ENCODE measurements around the gene PTPRA.
A peak's percentile ranks its signal among the peaks of the same experiment; 100 is the strongest.

PTPRA gene

DNA sequence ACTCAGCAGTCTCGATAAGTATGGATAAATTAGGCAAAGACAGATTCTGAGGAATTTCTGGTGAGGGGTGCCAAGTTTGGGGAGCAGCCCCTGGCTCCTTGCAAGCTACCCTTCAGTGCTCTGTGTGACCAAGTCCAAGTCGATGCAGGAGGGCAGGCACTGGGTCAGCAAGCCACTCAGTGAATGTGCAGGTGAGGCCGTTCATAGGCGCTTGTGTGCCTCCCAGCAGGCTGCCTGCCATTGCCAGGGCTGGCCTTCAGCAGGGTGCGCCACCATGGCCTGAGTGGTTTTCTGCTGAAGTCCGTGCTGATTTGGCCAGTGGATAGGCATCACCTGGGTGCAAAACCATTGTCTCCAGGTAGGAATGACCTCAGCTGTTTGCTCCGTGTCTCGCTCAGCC lies 166.8 kb downstream of the PTPRA start:
- Histone ChIP-seq H3K27me3 (ENCODE audit: control insufficient read depth in 3 of 3, insufficient read depth in 3 of 3, low read depth in 1 of 3, low read length in 3 of 3) (no peaks in the 10 kb centered on the region), H2BK12ac (ENCODE audit: low read length) (no peak overlapping the region), H3K9me3 (replicated peaks in 1 of 2; ENCODE audit: control insufficient read depth in 2 of 2, insufficient read depth in 1 of 2, low read depth in 1 of 2, low read length in 2 of 2) (peaks cover 0 to 2% of the 10 kb centered on the region in 2 donors), H3K4me1 (ENCODE audit: control insufficient read depth in 2 of 2, insufficient read depth in 1 of 2, low read depth in 1 of 2, low read length in 2 of 2) (peaks cover 2 to 6% of the 10 kb centered on the region in 2 donors), H3K4me2 (ENCODE audit: insufficient read depth, low read length, poor library complexity, severe bottlenecking) (no peak overlapping the region), H4K8ac (ENCODE audit: low read depth, low read length) (no peak overlapping the region), H2BK15ac (ENCODE audit: low read length) (no peak overlapping the region), H2AK5ac (ENCODE audit: low read depth, low read length) (no peak overlapping the region), H3K4ac (ENCODE audit: low read length) (no peak overlapping the region), H4K91ac (ENCODE audit: low read depth, low read length, poor library complexity) (no peak overlapping the region), H2BK5ac (ENCODE audit: low read length) (no peak overlapping the region), H3K27ac (replicated peaks; ENCODE audit: low read length) (no peak overlapping the region), H3K14ac (ENCODE audit: low read length) (no peak overlapping the region), H3K23ac (ENCODE audit: low read depth, low read length, poor library complexity) (no peak overlapping the region), H3K79me1 (ENCODE audit: low read depth, low read length) (no peaks in the 10 kb centered on the region), H3K9ac (ENCODE audit: low read depth, low read length, poor library complexity) (no peak overlapping the region), H3K4me3 (ENCODE audit: low read length in 2 of 2) (no peak overlapping the region), H2BK120ac (ENCODE audit: low read depth, low read length) (no peak overlapping the region), H2AFZ (ENCODE audit: low read length) (no peak overlapping the region), H3K36me3 (replicated peaks in 1 of 2; ENCODE audit: control insufficient read depth in 2 of 2, insufficient read depth in 2 of 2, low read length in 2 of 2) (peaks cover 44 to 71% of the 10 kb centered on the region in 2 donors), H3K18ac (ENCODE audit: low read length) (no peak overlapping the region)
- WGBS, 2 donors (ENCODE audit: extremely low coverage in 2 of 2, insufficient read length in 2 of 2, insufficient replicate concordance in 1 of 2) = no CpG with 5 or more reads among the region's 8 CpGs
- no peak for DNase-seq (ENCODE audit: low spot score)

DNA sequence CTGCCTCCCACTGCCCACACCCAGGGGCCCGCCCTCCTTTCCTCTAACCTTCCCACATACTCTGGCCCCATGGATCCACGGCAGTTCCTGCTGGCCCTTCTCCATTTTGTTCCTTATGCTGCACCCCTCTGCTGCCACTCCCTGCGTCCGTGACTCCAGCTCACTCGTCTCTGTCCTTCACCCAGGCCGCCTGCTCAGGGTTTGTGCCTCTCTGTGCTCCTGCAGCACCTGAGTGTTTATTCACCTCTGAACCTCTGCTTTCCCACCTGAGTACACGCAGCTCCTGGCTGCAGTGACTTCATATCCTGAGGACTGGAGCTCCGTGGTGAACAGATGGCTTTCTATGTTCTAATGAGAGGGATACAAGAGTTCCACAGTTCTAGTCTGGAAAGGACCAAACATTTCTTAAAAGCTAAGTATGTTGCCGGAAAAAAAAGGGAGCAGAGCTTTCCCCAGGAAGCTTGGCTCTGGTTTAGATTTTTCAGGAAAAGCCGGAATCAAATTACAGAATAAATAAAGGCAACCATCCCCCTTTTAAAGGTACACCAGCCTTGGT lies 168.7 kb downstream of the PTPRA start:
- Histone ChIP-seq H3K9ac (ENCODE audit: low read depth, low read length, poor library complexity) (peak overlapping the region; percentile 53), H3K23ac (ENCODE audit: low read depth, low read length, poor library complexity) (no peak overlapping the region), H3K36me3 (replicated peaks in 1 of 2; ENCODE audit: control insufficient read depth in 2 of 2, insufficient read depth in 2 of 2, low read length in 2 of 2) (peaks cover 26 to 53% of the 10 kb centered on the region in 2 donors), H2AK5ac (ENCODE audit: low read depth, low read length) (no peak overlapping the region), H3K27me3 (ENCODE audit: control insufficient read depth in 3 of 3, insufficient read depth in 3 of 3, low read depth in 1 of 3, low read length in 3 of 3) (no peaks in the 10 kb centered on the region), H3K79me1 (ENCODE audit: low read depth, low read length) (peaks cover 3% of the 10 kb centered on the region), H2BK120ac (ENCODE audit: low read depth, low read length) (no peak overlapping the region), H3K18ac (ENCODE audit: low read length) (no peak overlapping the region), H3K4me2 (ENCODE audit: insufficient read depth, low read length, poor library complexity, severe bottlenecking) (no peak overlapping the region), H3K27ac (replicated peaks; ENCODE audit: low read length) (no peak overlapping the region), H2BK12ac (ENCODE audit: low read length) (no peak overlapping the region), H3K9me3 (replicated peaks in 1 of 2; ENCODE audit: control insufficient read depth in 2 of 2, insufficient read depth in 1 of 2, low read depth in 1 of 2, low read length in 2 of 2) (no peaks in the 10 kb centered on the region), H3K4me1 (ENCODE audit: control insufficient read depth in 2 of 2, insufficient read depth in 1 of 2, low read depth in 1 of 2, low read length in 2 of 2) (peaks cover 6 to 9% of the 10 kb centered on the region in 2 donors), H3K4me3 (ENCODE audit: low read length in 2 of 2) (peak overlapping the region in 1 of 2 donors; percentile 9), H2BK5ac (ENCODE audit: low read length) (no peak overlapping the region), H4K91ac (ENCODE audit: low read depth, low read length, poor library complexity) (no peak overlapping the region), H3K14ac (ENCODE audit: low read length) (peak overlapping the region; percentile 4), H2AFZ (ENCODE audit: low read length) (no peak overlapping the region), H2BK15ac (ENCODE audit: low read length) (no peak overlapping the region), H4K8ac (ENCODE audit: low read depth, low read length) (peak overlapping the region; percentile 29), H3K4ac (ENCODE audit: low read length) (no peak overlapping the region)
- no CpG with 5 or more reads among the region's 10 CpGs for WGBS, 2 donors (ENCODE audit: extremely low coverage in 2 of 2, insufficient read length in 2 of 2, insufficient replicate concordance in 1 of 2)
- DNase-seq (ENCODE audit: low spot score) = no peak

DNA sequence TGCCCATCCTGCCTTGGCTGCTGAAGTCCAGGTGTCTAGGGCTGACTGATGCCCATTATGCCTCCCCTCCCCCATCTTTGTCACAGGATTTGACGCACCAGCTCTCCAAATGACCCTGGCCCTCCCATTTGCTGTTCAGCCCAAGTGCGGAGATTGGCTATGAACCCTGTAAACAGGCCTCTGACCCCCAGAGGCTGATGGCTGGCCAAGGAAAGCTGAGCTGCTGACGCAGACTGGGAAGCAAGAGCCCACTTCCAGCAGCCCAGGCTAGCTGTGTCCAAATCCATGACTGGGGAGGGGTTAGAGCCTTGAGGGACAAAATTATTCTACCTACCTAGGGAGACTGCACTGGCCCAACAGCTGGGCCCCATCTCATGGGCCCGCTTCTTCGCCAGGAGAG lies 169.3 kb downstream of the PTPRA start:
- no CpG with 5 or more reads among the region's 5 CpGs for WGBS, 2 donors (ENCODE audit: extremely low coverage in 2 of 2, insufficient read length in 2 of 2, insufficient replicate concordance in 1 of 2)

DNA sequence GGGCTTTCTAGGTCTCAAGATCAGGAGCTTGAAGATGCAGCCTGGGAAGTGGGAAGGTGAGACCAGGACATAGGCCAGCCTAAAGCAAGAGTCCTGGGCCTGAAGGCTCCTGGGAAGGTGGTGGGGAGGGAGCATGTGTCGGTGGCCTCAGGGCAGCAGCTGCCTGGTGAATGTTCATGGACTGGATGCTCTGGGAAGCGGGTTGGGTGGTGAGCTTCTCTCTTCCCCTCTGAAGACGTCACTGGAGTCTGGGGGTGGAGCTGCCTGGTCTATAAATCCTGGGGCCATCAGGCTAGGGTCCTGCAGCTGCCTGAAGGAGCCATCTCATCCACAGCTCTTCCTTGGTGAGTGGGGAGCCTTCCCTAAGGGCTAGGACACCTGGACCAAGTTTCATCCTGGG lies 170.0 kb downstream of the PTPRA start, which contains the start of gene GNRH2:
TSS of gene GNRH2 (plus strand) at position 301 of the 400 bp plus-strand sequence. CDS start 793 bp downstream, outside the sequence.
- peak within 1 kb of the TSS; percentile 55 for H3K4ac ChIP-seq (ENCODE audit: low read length)
- H3K9ac ChIP-seq (ENCODE audit: low read depth, low read length, poor library complexity) = no peak within 1 kb of the TSS
- H3K4me3 ChIP-seq (ENCODE audit: low read length in 2 of 2) = no peak within 1 kb of the TSS
- no peak within 1 kb of the TSS for H3K27ac ChIP-seq (replicated peaks; ENCODE audit: low read length)
- H4K91ac ChIP-seq (ENCODE audit: low read depth, low read length, poor library complexity) = no peak within 1 kb of the TSS
- H3K4me2 ChIP-seq (ENCODE audit: insufficient read depth, low read length, poor library complexity, severe bottlenecking) = no peak within 1 kb of the TSS
- DNase-seq (ENCODE audit: low spot score) = no peak
- no peaks in the 10 kb centered on the region for H3K9me3 ChIP-seq (replicated peaks in 1 of 2; ENCODE audit: control insufficient read depth in 2 of 2, insufficient read depth in 1 of 2, low read depth in 1 of 2, low read length in 2 of 2)
- H4K8ac ChIP-seq (ENCODE audit: low read depth, low read length) = no peak within 1 kb of the TSS
- H3K79me1 ChIP-seq (ENCODE audit: low read depth, low read length) = peaks cover 3% of the 10 kb centered on the region
- H2BK12ac ChIP-seq (ENCODE audit: low read length) = no peak within 1 kb of the TSS
- H2BK120ac ChIP-seq (ENCODE audit: low read depth, low read length) = no peak within 1 kb of the TSS
- H2AFZ ChIP-seq (ENCODE audit: low read length) = no peak within 1 kb of the TSS
- no peak within 1 kb of the TSS for H3K14ac ChIP-seq (ENCODE audit: low read length)
- peak within 1 kb of the TSS; percentile 53 for H3K18ac ChIP-seq (ENCODE audit: low read length)
- H2BK15ac ChIP-seq (ENCODE audit: low read length) = peak within 1 kb of the TSS; percentile 92
- no peaks in the 10 kb centered on the region for H3K27me3 ChIP-seq (ENCODE audit: control insufficient read depth in 3 of 3, insufficient read depth in 3 of 3, low read depth in 1 of 3, low read length in 3 of 3)
- H2AK5ac ChIP-seq (ENCODE audit: low read depth, low read length) = peak within 1 kb of the TSS; percentile 88
- H3K36me3 ChIP-seq (replicated peaks in 1 of 2; ENCODE audit: control insufficient read depth in 2 of 2, insufficient read depth in 2 of 2, low read length in 2 of 2) = peaks cover 20 to 50% of the 10 kb centered on the region in 2 donors
- no CpG with 5 or more reads among the region's 3 CpGs for WGBS, 2 donors (ENCODE audit: extremely low coverage in 2 of 2, insufficient read length in 2 of 2, insufficient replicate concordance in 1 of 2)
- no peak within 1 kb of the TSS for H2BK5ac ChIP-seq (ENCODE audit: low read length)
- H3K23ac ChIP-seq (ENCODE audit: low read depth, low read length, poor library complexity) = peak within 1 kb of the TSS; percentile 57
- H3K4me1 ChIP-seq (ENCODE audit: control insufficient read depth in 2 of 2, insufficient read depth in 1 of 2, low read depth in 1 of 2, low read length in 2 of 2) = peaks cover 6 to 9% of the 10 kb centered on the region in 2 donors

More for the DNA sequence above, 169.3 kb downstream of the PTPRA start:
- Histone ChIP-seq H2BK15ac (ENCODE audit: low read length) (no peak overlapping the region), H3K79me1 (ENCODE audit: low read depth, low read length) (peaks cover 3% of the 10 kb centered on the region), H2AK5ac (ENCODE audit: low read depth, low read length) (no peak overlapping the region), H3K27me3 (ENCODE audit: control insufficient read depth in 3 of 3, insufficient read depth in 3 of 3, low read depth in 1 of 3, low read length in 3 of 3) (no peaks in the 10 kb centered on the region), H3K4ac (ENCODE audit: low read length) (no peak overlapping the region), H3K27ac (replicated peaks; ENCODE audit: low read length) (no peak overlapping the region), H2BK5ac (ENCODE audit: low read length) (no peak overlapping the region), H3K14ac (ENCODE audit: low read length) (no peak overlapping the region), H3K23ac (ENCODE audit: low read depth, low read length, poor library complexity) (no peak overlapping the region), H3K9me3 (replicated peaks in 1 of 2; ENCODE audit: control insufficient read depth in 2 of 2, insufficient read depth in 1 of 2, low read depth in 1 of 2, low read length in 2 of 2) (no peaks in the 10 kb centered on the region), H3K18ac (ENCODE audit: low read length) (no peak overlapping the region), H2BK120ac (ENCODE audit: low read depth, low read length) (no peak overlapping the region), H4K8ac (ENCODE audit: low read depth, low read length) (no peak overlapping the region), H2BK12ac (ENCODE audit: low read length) (no peak overlapping the region), H2AFZ (ENCODE audit: low read length) (no peak overlapping the region), H3K4me1 (ENCODE audit: control insufficient read depth in 2 of 2, insufficient read depth in 1 of 2, low read depth in 1 of 2, low read length in 2 of 2) (peaks cover 6 to 9% of the 10 kb centered on the region in 2 donors), H3K9ac (ENCODE audit: low read depth, low read length, poor library complexity) (no peak overlapping the region), H3K4me2 (ENCODE audit: insufficient read depth, low read length, poor library complexity, severe bottlenecking) (no peak overlapping the region), H3K4me3 (ENCODE audit: low read length in 2 of 2) (no peak overlapping the region), H4K91ac (ENCODE audit: low read depth, low read length, poor library complexity) (no peak overlapping the region), H3K36me3 (replicated peaks in 1 of 2; ENCODE audit: control insufficient read depth in 2 of 2, insufficient read depth in 2 of 2, low read length in 2 of 2) (peaks cover 19 to 50% of the 10 kb centered on the region in 2 donors)
- DNase-seq (ENCODE audit: low spot score) = no peak
